B cell (primary cell): ENCODE data around the gene DDX20. TPM values are rescaled to one million over a fixed set of nuclear protein-coding genes. Genes with fewer than 3 reads are reported as not detected.

Source experiments
- ATAC-seq: fragments of 200-7000 bp; cut with Tn5 transposase; one replicate; pipeline ENCODE4 v1.10.0; 2021; ENCODE audit warnings: low read depth, mild to moderate bottlenecking, moderate number of reproducible peaks, moderate library complexity
- CTCF ChIA-PET: fragments of 350-600 bp; sonication (Branson Sonifier 250); formaldehyde crosslinking; loops from one replicate; lab custom pipeline; 2021; ENCODE audit warnings: antibody characterized with exemption, inconsistent platforms; lab: Charles Lee
- POLR2A ChIA-PET: fragments of 350-600 bp; sonication (Branson Sonifier 250); formaldehyde crosslinking; loops from one replicate; lab custom pipeline; 2021; ENCODE audit warnings: antibody characterized with exemption; lab: Charles Lee
- DNase-seq: peaks from one replicate; pipeline ENCODE4 v3.0.0; 2013
- H2AFZ ChIP-seq: 2 replicates; pipeline ENCODE4 v1.6.1; 2012; ENCODE audit warnings: mild to moderate bottlenecking, low read depth, low read length; ENCODE audit not compliant: insufficient read depth, poor library complexity, severe bottlenecking
- H3K27ac ChIP-seq, 2 donors: 1 replicate in 1 of 2; 2 replicates in 1 of 2; pipeline ENCODE4 v1.5.1; 2012 to 2013; ENCODE audit warnings: low read length in 2 of 2, mild to moderate bottlenecking in 2 of 2, moderate library complexity in 1 of 2
- H3K27me3 ChIP-seq, 4 experiments: fragments of 200-600 bp in 1 of 4; sonication (generic) in 1 of 4; replicated peaks in 1 of 4; 1 replicate in 2 of 4; 2 replicates in 2 of 4; pipeline versions ENCODE4 v1.6.1 to v1.7.0; 2013 to 2016; ENCODE audit warnings: low read length in 3 of 4, mild to moderate bottlenecking in 2 of 4, mixed read lengths in 1 of 4, moderate library complexity in 1 of 4; ENCODE audit not compliant: insufficient read depth in 4 of 4, control insufficient read depth in 3 of 4; ENCODE audit errors: control extremely low read depth in 1 of 4
- H3K36me3 ChIP-seq, 2 experiments: replicated peaks in 1 of 2; 1 replicate in 1 of 2; 2 replicates in 1 of 2; pipeline versions ENCODE4 v1.6.1 to v1.7.1; 2013; ENCODE audit warnings: low read length in 1 of 2; ENCODE audit not compliant: insufficient read depth in 2 of 2, control insufficient read depth in 1 of 2; ENCODE audit errors: control extremely low read depth in 1 of 2, extremely low read depth in 1 of 2
- H3K4me1 ChIP-seq, 2 donors: fragments of 200-600 bp in 1 of 2; sonication (generic) in 1 of 2; 1 replicate in 1 of 2; 2 replicates in 1 of 2; pipeline versions ENCODE4 v1.5.1 to v1.6.1; 2013 to 2017; ENCODE audit warnings: low read length in 2 of 2; ENCODE audit not compliant: control insufficient read depth in 2 of 2, insufficient read depth in 2 of 2
- H3K4me2 ChIP-seq: replicated peaks from 2 replicates; pipeline ENCODE3; 2012; ENCODE audit warnings: mild to moderate bottlenecking, low read depth, low read length; ENCODE audit not compliant: poor library complexity, severe bottlenecking
- H3K4me3 ChIP-seq, 5 experiments: fragments of 200-600 bp in 1 of 5; sonication (generic) in 1 of 5; 1 replicate in 3 of 5; 2 replicates in 2 of 5; pipeline versions ENCODE4 v1.5.1 to v1.7.0; 2011 to 2016; ENCODE audit warnings: low read length in 4 of 5, mild to moderate bottlenecking in 4 of 5, low read depth in 2 of 5, control low read depth in 1 of 5, moderate library complexity in 1 of 5; ENCODE audit not compliant: insufficient read depth in 1 of 5; ENCODE audit errors: control extremely low read depth in 1 of 5, extremely low read depth in 1 of 5
- H3K79me2 ChIP-seq: fragments of 200-600 bp; sonication (generic); one replicate; pipeline ENCODE4 v1.6.0; 2016; ENCODE audit warnings: low read length; ENCODE audit not compliant: control insufficient read depth, insufficient read depth
- H3K9ac ChIP-seq: fragments of 200-600 bp; sonication (generic); 2 replicates; pipeline ENCODE4 v1.6.1; 2017; ENCODE audit warnings: mild to moderate bottlenecking, low read length, moderate library complexity
- H3K9me3 ChIP-seq, 3 donors: one replicate each; pipeline versions ENCODE4 v1.6.1 to v1.7.1; 2013; ENCODE audit warnings: low read length in 2 of 3; ENCODE audit not compliant: control insufficient read depth in 2 of 3, insufficient read depth in 1 of 3; ENCODE audit errors: control extremely low read depth in 1 of 3
- H4K20me1 ChIP-seq: 2 replicates; pipeline ENCODE4 v1.6.0; 2012; ENCODE audit warnings: mild to moderate bottlenecking, low read length; ENCODE audit not compliant: insufficient read depth, control insufficient read depth, poor library complexity, severe bottlenecking
- H3K27ac Mint-ChIP-seq: one replicate; pipeline ENCODE4 v1.8.0; 2021; ENCODE audit warnings: mixed read lengths
- H3K27me3 Mint-ChIP-seq: one replicate; pipeline ENCODE4 v1.8.0; 2021; ENCODE audit warnings: mixed read lengths
- H3K4me1 Mint-ChIP-seq: one replicate; pipeline ENCODE4 v1.8.0; 2021; ENCODE audit warnings: mixed read lengths
- H3K4me3 Mint-ChIP-seq: one replicate; pipeline ENCODE4 v1.8.0; 2021; ENCODE audit warnings: mixed read lengths
- H3K9me3 Mint-ChIP-seq: one replicate; pipeline ENCODE4 v1.8.0; 2022; ENCODE audit warnings: mixed read lengths; ENCODE audit not compliant: insufficient read depth
- CTCF ChIP-seq: fragments of 200-600 bp; IDR thresholded peaks from one replicate; pipeline ENCODE4 v1.8.0; 2022; ENCODE audit warnings: antibody characterized with exemption, mild to moderate bottlenecking
- EZH2 ChIP-seq: IDR thresholded peaks from 2 replicates; pipeline ENCODE4 v1.6.1; 2012; ENCODE audit warnings: borderline replicate concordance, low read depth, mild to moderate bottlenecking, moderate library complexity, low read length; ENCODE audit not compliant: insufficient read depth, poor library complexity, severe bottlenecking
- WGBS: methylation state at CpG from one replicate; pipeline ENCODE4 v1.1.5; 2013; ENCODE audit warnings: missing lambda C conversion rate; ENCODE audit not compliant: insufficient coverage; 5-methylcytosine and 5-hydroxymethylcytosine counted together
- intact Hi-C: fragments of 100-400 bp; cut with micrococcal nuclease; formaldehyde crosslinking; loops from one replicate; pipeline ENCODE4 v1.10.0; 2022
- polyA plus RNA-seq: library from polyadenylated mRNA; depleted of rRNA; stranded (reverse); fragments of >200 nt; gene quantifications from 2 replicates; pipeline ENCODE4 v1.2.3, GENCODE V29; 2012
- total RNA-seq, 2 donors: library from RNA; stranded (reverse); fragments of 120-200 nt in 1 of 2; gene quantifications; 1 replicate in 1 of 2; 2 replicates in 1 of 2; pipeline versions ENCODE4 v1.2.3 to v1.2.4, GENCODE V29; 2013 to 2022

The DDX20 gene
- total and polyA plus RNA-seq, 2 donors (not counting 1 experiment from before 2014, with no cell fraction given), result 5.7 to 24.6 TPM

GRCh38 chr1:111738133-111738435 is 17.6 kb upstream of the DDX20 start:
- no peaks in the 10 kb centered on the region for H3K9me3 Mint-ChIP-seq
- no peak for ATAC-seq
- 8% methylated on average over 7 of the region's 9 CpGs for WGBS
- peaks cover 25% of the 10 kb centered on the region for H3K4me1 Mint-ChIP-seq
- H3K27me3 Mint-ChIP-seq, result peaks cover 6% of the 10 kb centered on the region
- DNase-seq, result no peak
- Histone ChIP-seq H4K20me1 (no peaks in the 10 kb centered on the region), H3K9me3 (no peaks in the 10 kb centered on the region), H3K36me3 (no peaks in the 10 kb centered on the region), H3K79me2 (no peaks in the 10 kb centered on the region), H3K4me3 (peak overlapping the region; percentile 61 to 81 (median 72)), H3K4me1 (peaks cover 15 to 30% of the 10 kb centered on the region in 2 donors), H3K27me3 (peaks cover 0 to 39% (median 15%) of the 10 kb centered on the region in 4 experiments), H3K4me2 (peak overlapping the region; percentile 96), H2AFZ (peak overlapping the region; percentile 89), H3K27ac (peak overlapping the region in 1 of 2 donors; percentile 73), H3K9ac (peak overlapping the region; percentile 69)
- intact Hi-C loops, result loop anchor here (2.0 kb wide), 1 partner anchor 229 kb away; no protein-coding TSS in a partner anchor
- peak overlapping the region; percentile 97 for H3K4me3 Mint-ChIP-seq
- ChIA-PET CTCF (interaction anchor here (1.1 to 5.0 kb wide), 6 partner anchors 9 to 230 kb away, joined by 4 to 66 read pairs (median 14); no protein-coding TSS in a partner anchor), POLR2A (interaction anchor here (1.0 to 2.7 kb wide), 5 partner anchors 15 to 514 kb away, joined by 3 to 18 read pairs (median 4); partner anchors contain the start of gene DDX20)
- H3K27ac Mint-ChIP-seq, result peak overlapping the region; percentile 62
- TF ChIP-seq EZH2 (no peak), CTCF (no peak)

- Histone ChIP-seq H3K4me2 (peak overlapping the region; percentile 96), H3K79me2 (no peaks in the 10 kb centered on the region), H3K27ac (peak overlapping the region; percentile 60 to 73), H3K36me3 (no peaks in the 10 kb centered on the region), H3K27me3 (peaks cover 0 to 39% (median 15%) of the 10 kb centered on the region in 4 experiments), H4K20me1 (no peaks in the 10 kb centered on the region), H2AFZ (peak overlapping the region; percentile 89), H3K9ac (peak overlapping the region; percentile 69), H3K4me3 (peak overlapping the region; percentile 67 to 81 (median 72)), H3K9me3 (no peaks in the 10 kb centered on the region), H3K4me1 (peaks cover 15 to 28% of the 10 kb centered on the region in 2 donors)
- no peaks in the 10 kb centered on the region for H3K9me3 Mint-ChIP-seq
- no peak for TF ChIP-seq CTCF
- no peak for TF ChIP-seq EZH2
- peak; percentile 86 for DNase-seq
- POLR2A ChIA-PET, result interaction anchor here (0.6 to 2.7 kb wide), 8 partner anchors 16 to 790 kb away, joined by 3 to 18 read pairs (median 4); partner anchors contain the start of gene DDX20
- WGBS, result under 1% methylated on average over 61 of the region's 61 CpGs
- H3K4me1 Mint-ChIP-seq, result peaks cover 23% of the 10 kb centered on the region
- H3K27me3 Mint-ChIP-seq, result peaks cover 6% of the 10 kb centered on the region
- H3K4me3 Mint-ChIP-seq, result peak overlapping the region; percentile 97
- peak overlapping the region; percentile 91 for H3K27ac Mint-ChIP-seq
- intact Hi-C loops, result loop anchor here (1.0 to 2.0 kb wide), 5 partner anchors 17 to 230 kb away; partner anchors contain the start of genes DDX20 and RAP1A
- CTCF ChIA-PET, result interaction anchor here (0.7 to 5.0 kb wide), 10 partner anchors 9 to 257 kb away, joined by 3 to 66 read pairs (median 6); no protein-coding TSS in a partner anchor
- peak; percentile 61 for ATAC-seq
Observed at GRCh38 chr1:111738436-111739193, 17.1 kb upstream of the DDX20 start.
